ENCODE data around the gene TFAM. TPM values are rescaled to one million over a fixed set of nuclear protein-coding genes. Genes with fewer than 3 reads are reported as not detected.

The TFAM gene
- total RNA-seq, 4 donors from 2014 or later, result 9.2 to 21.7 (median 15.0) TPM

GRCh38 chr10:58433571-58433970, 48.4 kb downstream of the TFAM start:
- Histone ChIP-seq H3K27me3 (no peaks in the 10 kb centered on the region), H3K4me1 (no peaks in the 10 kb centered on the region), H3K9me3 (no peaks in the 10 kb centered on the region), H3K36me3 (no peaks in the 10 kb centered on the region), H3K27ac (no peak overlapping the region), H3K4me3 (no peak overlapping the region)
- no peak for ATAC-seq
- no peak for TF ChIP-seq POLR2A (IDR thresholded peaks at IDR 0.05)
- no peak for TF ChIP-seq CTCF (IDR thresholded peaks at IDR 0.05 in 4 of 5, conservative IDR thresholded peaks at IDR 0.05 in 1 of 5)
- intact Hi-C loops (cut with DNase I; ENCODE audit: low total_unique reads), result no loop called here
- in situ Hi-C loops (cut with MboI; ENCODE audit: low sequenced_read_pairs in 4 of 4), result no loop called here
- no peak for DNase-seq

DNA sequence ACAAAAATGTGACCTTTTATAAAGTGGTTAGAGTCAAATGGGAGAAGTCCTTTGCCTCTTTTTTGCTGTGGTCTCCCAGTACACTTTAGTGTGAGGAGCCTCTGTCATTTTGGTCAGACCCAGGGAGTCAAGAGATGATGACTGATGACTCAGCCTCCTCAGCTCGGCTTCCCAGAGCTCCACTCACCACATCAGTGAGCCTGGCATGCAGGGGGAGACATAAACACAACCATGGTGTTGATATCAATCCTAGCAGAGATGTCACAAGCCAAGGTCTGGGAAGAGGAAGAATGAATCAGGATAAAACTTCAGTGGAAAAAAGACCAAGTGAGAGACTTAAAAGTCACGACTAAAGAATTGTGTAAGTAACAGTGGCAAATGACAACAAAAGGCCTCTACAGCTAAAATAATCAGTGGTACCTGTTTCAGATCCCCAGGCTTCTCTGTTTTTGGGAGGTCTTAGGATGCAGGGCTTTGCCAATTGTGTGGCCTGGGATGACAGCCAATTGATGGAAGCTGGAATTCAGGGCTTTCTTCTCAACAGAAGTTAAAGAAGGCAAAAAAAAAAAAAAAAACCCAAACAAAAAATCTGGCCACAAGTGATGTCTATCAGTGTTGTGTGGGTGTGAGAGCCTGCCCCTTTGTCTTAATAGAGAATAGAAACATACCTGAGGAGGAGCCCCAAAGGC, 50.2 kb downstream of the TFAM start:
- Histone ChIP-seq H3K9me3 (no peaks in the 10 kb centered on the region), H3K4me1 (no peaks in the 10 kb centered on the region), H3K4me3 (no peak overlapping the region), H3K27ac (no peak overlapping the region), H3K36me3 (no peaks in the 10 kb centered on the region), H3K27me3 (no peaks in the 10 kb centered on the region)
- no peak for TF ChIP-seq CTCF (IDR thresholded peaks at IDR 0.05 in 4 of 5, conservative IDR thresholded peaks at IDR 0.05 in 1 of 5)
- no peak for TF ChIP-seq POLR2A (IDR thresholded peaks at IDR 0.05)
- in situ Hi-C loops (cut with MboI; ENCODE audit: low sequenced_read_pairs in 4 of 4), result no loop called here
- peak in 1 of 2 donors; percentile 30 for DNase-seq
- intact Hi-C loops (cut with DNase I; ENCODE audit: low total_unique reads), result no loop called here
- ATAC-seq, result peak in 1 of 2 donors; percentile 36

DNA sequence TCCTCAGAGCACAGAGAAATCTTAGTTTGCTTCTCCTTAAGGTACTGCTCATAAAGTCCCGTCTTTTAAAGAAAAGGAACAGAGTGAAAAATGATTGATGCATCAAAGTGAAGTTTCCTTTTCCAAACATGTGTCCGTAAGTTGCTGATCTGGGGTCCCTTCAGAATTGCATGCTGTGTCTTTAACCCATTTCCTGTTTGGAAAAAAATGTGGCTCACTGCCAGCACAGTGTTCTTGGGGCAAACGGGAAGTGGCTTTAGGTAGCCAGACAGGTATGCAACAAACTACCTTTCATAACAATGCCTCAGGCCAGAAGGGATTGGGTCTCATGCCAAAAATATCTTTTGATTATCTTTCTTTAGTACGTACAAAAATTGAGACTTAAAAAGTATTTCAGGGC, 50.9 kb downstream of the TFAM start:
- TF ChIP-seq CTCF (IDR thresholded peaks at IDR 0.05 in 4 of 5, conservative IDR thresholded peaks at IDR 0.05 in 1 of 5) (no peak), POLR2A (IDR thresholded peaks at IDR 0.05) (no peak)
- Histone ChIP-seq H3K36me3 (no peaks in the 10 kb centered on the region), H3K27me3 (no peaks in the 10 kb centered on the region), H3K4me3 (no peak overlapping the region), H3K27ac (no peak overlapping the region), H3K9me3 (no peaks in the 10 kb centered on the region), H3K4me1 (no peaks in the 10 kb centered on the region)
- in situ Hi-C loops (cut with MboI; ENCODE audit: low sequenced_read_pairs in 4 of 4) (no loop called here), intact Hi-C loops (cut with DNase I; ENCODE audit: low total_unique reads) (no loop called here)
- ATAC-seq, result no peak
- DNase-seq, result no peak

- Histone ChIP-seq H3K27ac (no peak overlapping the region), H3K4me1 (no peaks in the 10 kb centered on the region), H3K4me3 (no peak overlapping the region), H3K27me3 (no peaks in the 10 kb centered on the region), H3K36me3 (no peaks in the 10 kb centered on the region), H3K9me3 (no peaks in the 10 kb centered on the region)
- DNase-seq, result no peak
- intact Hi-C loops (cut with DNase I; ENCODE audit: low total_unique reads) (no loop called here), in situ Hi-C loops (cut with MboI; ENCODE audit: low sequenced_read_pairs in 4 of 4) (no loop called here)
- no peak for ATAC-seq
- TF ChIP-seq CTCF (IDR thresholded peaks at IDR 0.05 in 4 of 5, conservative IDR thresholded peaks at IDR 0.05 in 1 of 5), result no peak
- TF ChIP-seq POLR2A (IDR thresholded peaks at IDR 0.05), result no peak
These were observed 53.2 kb downstream of the TFAM start for GRCh38 chr10:58438340-58438871.
